ENCODE data around the gene GAB3.

- no peak for TF ChIP-seq POLR2A (IDR thresholded peaks at IDR 0.05)
- TF ChIP-seq, protein P1, sequence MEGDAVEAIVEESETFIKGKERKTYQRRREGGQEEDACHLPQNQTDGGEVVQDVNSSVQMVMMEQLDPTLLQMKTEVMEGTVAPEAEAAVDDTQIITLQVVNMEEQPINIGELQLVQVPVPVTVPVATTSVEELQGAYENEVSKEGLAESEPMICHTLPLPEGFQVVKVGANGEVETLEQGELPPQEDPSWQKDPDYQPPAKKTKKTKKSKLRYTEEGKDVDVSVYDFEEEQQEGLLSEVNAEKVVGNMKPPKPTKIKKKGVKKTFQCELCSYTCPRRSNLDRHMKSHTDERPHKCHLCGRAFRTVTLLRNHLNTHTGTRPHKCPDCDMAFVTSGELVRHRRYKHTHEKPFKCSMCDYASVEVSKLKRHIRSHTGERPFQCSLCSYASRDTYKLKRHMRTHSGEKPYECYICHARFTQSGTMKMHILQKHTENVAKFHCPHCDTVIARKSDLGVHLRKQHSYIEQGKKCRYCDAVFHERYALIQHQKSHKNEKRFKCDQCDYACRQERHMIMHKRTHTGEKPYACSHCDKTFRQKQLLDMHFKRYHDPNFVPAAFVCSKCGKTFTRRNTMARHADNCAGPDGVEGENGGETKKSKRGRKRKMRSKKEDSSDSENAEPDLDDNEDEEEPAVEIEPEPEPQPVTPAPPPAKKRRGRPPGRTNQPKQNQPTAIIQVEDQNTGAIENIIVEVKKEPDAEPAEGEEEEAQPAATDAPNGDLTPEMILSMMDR (IDR thresholded peaks at IDR 0.05 in 4 of 5, conservative IDR thresholded peaks at IDR 0.05 in 1 of 5): no peak
Measured at GRCh38 chrX:154779261-154779660, 28.4 kb upstream of the GAB3 start.

Measured in gastrocnemius medialis (tissue), 4 donors.